Urinary bladder (tissue), 4 donors: Measurements from ENCODE around the gene FHOD1. TPM values are rescaled to one million over a fixed set of nuclear protein-coding genes. Genes with fewer than 3 reads are reported as not detected.

ENCODE experiments used
- DNase-seq: peaks from one replicate; pipeline ENCODE4 v3.0.0-alpha.2; 2015; ENCODE audit errors: extremely low spot score
- H3K27ac ChIP-seq: one replicate; pipeline ENCODE4 v1.5.1; 2013; ENCODE audit warnings: low read depth, mild to moderate bottlenecking, moderate library complexity
- H3K36me3 ChIP-seq: one replicate; pipeline ENCODE4 v1.6.1; 2013; ENCODE audit warnings: mild to moderate bottlenecking, moderate library complexity; ENCODE audit not compliant: insufficient read depth
- H3K4me1 ChIP-seq: one replicate; pipeline ENCODE4 v1.6.1; 2013; ENCODE audit warnings: mild to moderate bottlenecking, moderate library complexity; ENCODE audit not compliant: insufficient read depth
- H3K4me3 ChIP-seq: one replicate; pipeline ENCODE4 v1.5.1; 2013; ENCODE audit warnings: low read depth, low read length
- WGBS: extraction: QIAGEN DNeasy Blood & Tissue Kit; methylation state at CpG from one replicate; pipeline ENCODE4 v1.1.7; 2013; 5-methylcytosine and 5-hydroxymethylcytosine counted together
- polyA plus RNA-seq: library from polyadenylated mRNA; stranded (reverse); fragments of 200-250 nt; gene quantifications from one replicate; pipeline ENCODE4 v1.2.3, GENCODE V29; 2013
- total RNA-seq: library from RNA; depleted of rRNA; stranded (reverse); fragments of >200 nt; gene quantifications from one replicate; pipeline ENCODE4 v1.2.3, GENCODE V29; 2014
- donor health status: healthy with polysubstance abuse.
- donor health status: healthy.

FHOD1 gene
- total RNA-seq (7.5 TPM), polyA plus RNA-seq (16.4 TPM)

DNA sequence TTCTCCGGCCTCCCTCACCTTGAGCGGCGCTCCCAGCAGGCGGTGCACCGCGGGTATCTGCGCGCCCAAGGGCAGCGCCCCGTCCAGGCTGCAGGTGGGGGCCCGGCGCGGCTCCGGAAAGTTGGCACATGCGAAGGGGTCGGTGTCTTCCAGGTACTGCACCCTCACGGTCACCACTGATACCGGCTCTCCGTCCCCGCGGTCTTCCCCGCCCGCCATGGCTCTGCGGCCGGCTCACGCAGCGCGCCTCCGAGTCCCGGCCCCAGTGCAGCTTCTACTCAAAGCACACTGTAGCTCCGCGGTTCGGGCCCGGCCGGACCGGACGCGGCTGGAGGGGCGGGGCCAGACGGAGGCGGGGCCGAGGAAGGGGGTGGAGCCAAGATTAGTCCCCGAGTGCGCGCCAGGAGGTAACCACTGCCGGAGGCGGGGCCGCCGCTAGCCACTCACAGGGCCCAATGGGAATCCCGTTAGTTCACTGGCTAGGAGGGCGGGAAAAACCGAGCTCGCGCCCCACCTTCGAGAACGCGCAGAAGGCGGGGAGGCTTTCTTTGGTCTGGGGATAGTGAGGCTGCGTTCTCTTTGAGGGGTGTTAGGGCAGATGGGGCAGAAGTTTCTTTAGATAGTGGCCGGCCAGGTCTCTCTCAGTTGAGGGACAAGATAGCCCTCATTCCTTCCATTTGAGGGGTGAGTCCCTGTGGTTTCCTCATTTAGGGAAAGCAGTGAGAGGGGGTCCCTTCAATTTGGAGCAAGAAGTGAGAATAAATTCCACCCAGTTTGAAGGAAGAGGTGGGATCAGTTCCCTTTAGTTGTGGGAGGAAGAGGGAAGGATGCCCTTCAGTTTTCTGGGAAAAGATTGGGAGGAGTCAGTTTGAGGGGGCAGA, at the start of gene FHOD1:
Gene FHOD1, minus strand, starts transcription at position 290 of the 881 bp plus-strand sequence. Its CDS starts 71 bp downstream, at position 219.
- peak within 1 kb of the TSS; percentile 66 for H3K27ac ChIP-seq
- under 1% methylated on average over 60 of the region's 60 CpGs for WGBS
- H3K4me3 ChIP-seq = peak within 1 kb of the TSS; percentile 69
- H3K36me3 ChIP-seq = no peaks in the 10 kb centered on the region
- no peaks in the 10 kb centered on the region for H3K4me1 ChIP-seq
- peak; percentile 76 for DNase-seq

DNA sequence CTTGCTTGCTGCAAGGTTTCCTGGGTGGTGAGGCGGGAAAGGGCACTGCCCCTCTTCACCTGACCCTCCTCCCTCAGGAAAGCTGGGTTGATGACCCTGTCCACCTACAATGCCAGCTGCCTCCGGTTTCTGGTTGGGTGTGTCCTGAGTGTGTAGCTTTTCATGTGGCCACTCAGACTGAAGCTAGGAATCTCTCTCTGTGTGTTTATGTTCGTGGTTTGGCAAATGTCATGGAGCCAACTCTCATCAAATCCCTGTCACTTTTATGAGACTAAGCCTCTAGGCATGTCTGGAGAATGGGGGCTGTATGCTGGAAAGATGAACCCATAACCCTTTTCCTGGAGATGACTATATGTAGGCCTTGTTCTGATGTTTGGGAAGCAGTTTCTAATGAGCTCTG, 49.1 kb upstream of the FHOD1 start:
- Histone ChIP-seq H3K27ac (no peak overlapping the region), H3K4me1 (no peaks in the 10 kb centered on the region), H3K36me3 (no peaks in the 10 kb centered on the region), H3K4me3 (no peak overlapping the region)
- WGBS = 35% methylated on average over 3 of the region's 3 CpGs
- DNase-seq = no peak

DNA sequence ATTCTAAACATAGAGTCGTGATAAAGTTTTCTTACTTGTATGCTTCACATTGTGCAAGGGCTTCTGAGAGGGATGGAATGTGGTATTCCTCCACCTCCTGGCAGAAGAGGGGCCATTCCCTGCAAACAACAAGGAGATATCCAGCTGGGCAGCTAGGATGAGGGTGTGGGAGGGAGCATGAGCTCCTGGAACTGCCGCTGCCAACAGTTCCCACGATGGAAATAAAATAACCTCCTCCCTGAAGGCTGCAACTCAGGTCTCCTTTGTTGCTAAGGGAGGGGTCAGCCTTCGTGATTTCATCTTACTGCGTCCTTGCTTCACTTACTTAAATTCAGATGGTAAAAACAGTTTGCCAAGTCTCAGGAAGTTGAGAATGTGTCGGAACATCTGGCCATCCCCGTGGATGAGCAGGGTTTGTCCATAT, 47.7 kb upstream of the FHOD1 start:
- WGBS = 43% methylated on average over 7 of the region's 7 CpGs
- no peaks in the 10 kb centered on the region for H3K36me3 ChIP-seq
- no peak overlapping the region for H3K27ac ChIP-seq

DNA sequence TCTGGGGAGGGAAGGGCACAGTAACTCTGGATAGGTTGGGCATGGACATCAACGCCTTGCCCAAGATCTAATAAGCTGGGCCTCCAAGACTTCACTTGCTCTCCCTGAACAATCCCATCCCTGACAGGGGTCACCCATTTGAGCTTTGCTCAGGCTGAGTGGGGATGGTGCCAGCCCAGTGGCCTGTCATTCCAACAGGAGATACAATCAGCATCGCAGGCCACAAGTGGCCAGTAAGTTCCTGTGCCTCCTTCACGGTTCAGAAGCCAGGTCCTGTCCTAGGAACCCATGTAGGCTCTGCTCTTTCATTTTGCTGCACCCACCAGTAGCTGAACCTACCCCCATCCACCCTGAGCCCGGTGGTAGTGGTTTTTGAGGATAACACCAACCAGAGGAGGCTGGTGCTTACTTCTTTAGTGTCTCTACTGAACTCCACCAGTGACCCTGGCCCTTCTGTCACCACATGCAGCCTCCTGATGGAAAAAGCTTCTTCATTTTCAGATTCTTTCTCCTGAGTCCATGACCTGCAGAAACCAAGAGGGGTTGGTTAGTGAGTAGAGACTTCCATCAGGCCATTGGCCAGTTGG, 47.0 kb upstream of the FHOD1 start:
- no peaks in the 10 kb centered on the region for H3K4me1 ChIP-seq
- H3K27ac ChIP-seq = no peak overlapping the region
- 93% methylated on average over 4 of the region's 4 CpGs for WGBS
- no peak overlapping the region for H3K4me3 ChIP-seq
- H3K36me3 ChIP-seq = no peaks in the 10 kb centered on the region
- no peak for DNase-seq

More for the DNA sequence above, 47.7 kb upstream of the FHOD1 start:
- no peaks in the 10 kb centered on the region for H3K4me1 ChIP-seq
- no peak overlapping the region for H3K4me3 ChIP-seq
- DNase-seq = no peak

DNA sequence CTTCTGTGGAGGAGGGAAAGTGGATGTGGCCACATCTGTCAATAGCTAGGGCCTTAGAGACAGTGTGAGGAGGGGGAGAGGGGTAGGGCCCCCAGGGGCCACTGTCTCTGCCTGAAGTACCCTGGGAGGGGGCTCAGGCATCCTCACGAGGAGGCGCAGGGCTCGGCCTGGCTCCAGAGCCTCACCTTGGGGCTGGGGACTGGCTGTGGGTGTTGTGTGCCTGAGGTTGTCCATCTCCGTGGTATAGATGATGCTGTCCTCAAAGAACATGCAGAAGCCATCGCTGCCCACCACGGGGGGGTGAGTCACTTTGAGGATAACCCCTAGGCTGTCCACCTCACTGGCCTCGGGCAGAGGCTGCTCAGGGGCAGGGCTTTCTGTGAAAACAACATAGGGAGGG, 44.2 kb upstream of the FHOD1 start:
- H3K27ac ChIP-seq = no peak overlapping the region
- no peaks in the 10 kb centered on the region for H3K4me1 ChIP-seq
- 91% methylated on average over 7 of the region's 7 CpGs for WGBS
- no peak for DNase-seq
- no peak overlapping the region for H3K4me3 ChIP-seq
- no peaks in the 10 kb centered on the region for H3K36me3 ChIP-seq

DNA sequence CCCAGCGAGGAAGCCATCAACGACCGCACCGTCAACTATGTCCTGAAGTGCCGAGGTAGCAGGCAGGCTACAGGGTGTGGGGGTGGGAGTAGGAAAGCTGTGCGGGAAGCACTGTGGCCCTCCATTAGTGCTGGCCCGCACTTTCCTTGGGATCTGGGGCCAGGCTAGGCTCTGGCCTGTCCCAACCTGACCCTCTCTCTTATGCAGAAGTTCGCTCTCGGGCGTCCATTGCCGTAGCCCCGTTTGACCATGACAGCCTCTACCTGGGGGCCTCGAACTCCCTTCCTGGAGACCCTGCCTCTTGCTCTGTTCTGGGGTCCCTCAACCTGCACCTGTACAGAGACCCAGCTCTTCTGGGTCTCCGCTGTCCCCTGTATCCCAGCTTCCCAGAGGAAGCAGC, 40.7 kb upstream of the FHOD1 start:
- DNase-seq = no peak
- no peaks in the 10 kb centered on the region for H3K36me3 ChIP-seq
- H3K27ac ChIP-seq = no peak overlapping the region
- 94% methylated on average over 14 of the region's 14 CpGs for WGBS
- no peaks in the 10 kb centered on the region for H3K4me1 ChIP-seq
- no peak overlapping the region for H3K4me3 ChIP-seq

DNA sequence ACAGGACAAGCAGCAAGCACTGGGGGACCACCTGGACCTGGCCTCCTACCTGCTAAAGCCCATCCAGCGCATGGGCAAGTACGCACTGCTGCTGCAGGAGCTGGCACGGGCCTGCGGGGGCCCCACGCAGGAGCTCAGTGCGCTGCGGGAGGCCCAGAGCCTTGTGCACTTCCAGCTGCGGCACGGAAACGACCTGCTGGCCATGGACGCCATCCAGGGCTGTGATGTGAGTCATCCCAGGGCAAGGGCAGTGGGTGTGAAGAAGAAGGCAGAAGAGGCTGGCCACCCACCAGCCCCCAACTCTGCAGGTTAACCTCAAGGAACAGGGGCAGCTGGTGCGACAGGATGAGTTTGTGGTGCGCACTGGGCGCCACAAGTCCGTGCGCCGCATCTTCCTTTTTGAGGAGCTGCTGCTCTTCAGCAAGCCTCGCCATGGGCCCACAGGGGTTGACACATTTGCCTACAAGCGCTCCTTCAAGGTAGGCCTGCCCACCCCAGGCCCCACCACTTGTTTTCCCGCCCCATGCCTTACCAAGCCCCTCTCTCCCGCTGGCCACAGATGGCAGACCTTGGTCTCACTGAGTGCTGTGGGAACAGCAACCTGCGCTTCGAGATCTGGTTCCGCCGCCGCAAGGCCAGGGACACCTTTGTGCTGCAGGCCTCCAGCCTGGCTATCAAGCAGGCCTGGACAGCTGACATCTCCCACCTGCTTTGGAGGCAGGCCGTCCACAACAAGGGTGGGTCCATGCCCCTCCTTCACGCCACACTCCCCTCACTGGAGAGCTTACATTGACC, 39.4 kb upstream of the FHOD1 start:
- no peak for DNase-seq
- Histone ChIP-seq H3K4me3 (no peak overlapping the region), H3K36me3 (no peaks in the 10 kb centered on the region), H3K27ac (no peak overlapping the region), H3K4me1 (no peaks in the 10 kb centered on the region)
- WGBS = 92% methylated on average over 28 of the region's 28 CpGs

DNA sequence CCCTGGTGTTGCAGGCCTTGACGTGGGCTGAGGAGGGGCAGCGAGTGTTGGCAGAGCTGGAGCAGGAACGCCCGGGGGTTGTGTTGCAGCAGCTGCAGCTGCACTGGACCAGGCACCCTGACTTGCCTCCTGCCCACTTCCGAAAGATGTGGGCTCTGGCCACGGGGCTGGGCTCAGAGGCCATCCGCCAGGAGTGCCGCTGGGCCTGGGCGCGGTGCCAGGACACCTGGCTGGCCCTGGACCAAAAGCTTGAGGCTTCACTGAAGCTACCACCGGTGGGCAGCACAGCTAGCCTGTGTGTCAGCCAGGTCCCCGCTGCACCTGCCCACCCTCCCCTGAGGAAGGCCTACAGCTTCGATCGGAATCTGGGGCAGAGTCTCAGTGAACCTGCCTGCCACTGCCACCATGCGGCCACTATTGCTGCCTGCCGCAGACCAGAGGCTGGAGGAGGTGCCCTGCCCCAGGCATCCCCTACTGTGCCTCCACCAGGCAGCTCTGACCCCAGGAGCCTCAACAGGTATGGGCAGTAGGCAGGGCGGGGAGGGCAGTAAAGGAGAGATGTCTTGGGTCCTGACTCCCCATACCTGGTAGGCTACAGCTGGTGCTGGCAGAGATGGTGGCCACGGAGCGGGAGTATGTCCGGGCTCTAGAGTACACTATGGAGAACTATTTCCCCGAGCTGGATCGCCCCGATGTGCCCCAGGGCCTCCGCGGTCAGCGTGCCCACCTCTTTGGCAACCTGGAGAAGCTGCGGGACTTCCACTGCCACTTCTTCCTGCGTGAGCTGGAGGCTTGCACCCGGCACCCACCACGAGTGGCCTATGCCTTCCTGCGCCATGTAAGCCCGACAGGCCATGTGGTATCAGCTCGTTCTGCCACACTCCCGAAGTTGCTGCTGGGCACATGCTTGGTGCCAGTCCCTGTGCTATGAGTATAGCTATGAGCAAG, 37.7 kb upstream of the FHOD1 start:
- no peak overlapping the region for H3K27ac ChIP-seq
- H3K4me1 ChIP-seq = no peaks in the 10 kb centered on the region
- DNase-seq = no peak
- H3K4me3 ChIP-seq = no peak overlapping the region
- H3K36me3 ChIP-seq = no peaks in the 10 kb centered on the region
- 76% methylated on average over 34 of the region's 34 CpGs for WGBS

DNA sequence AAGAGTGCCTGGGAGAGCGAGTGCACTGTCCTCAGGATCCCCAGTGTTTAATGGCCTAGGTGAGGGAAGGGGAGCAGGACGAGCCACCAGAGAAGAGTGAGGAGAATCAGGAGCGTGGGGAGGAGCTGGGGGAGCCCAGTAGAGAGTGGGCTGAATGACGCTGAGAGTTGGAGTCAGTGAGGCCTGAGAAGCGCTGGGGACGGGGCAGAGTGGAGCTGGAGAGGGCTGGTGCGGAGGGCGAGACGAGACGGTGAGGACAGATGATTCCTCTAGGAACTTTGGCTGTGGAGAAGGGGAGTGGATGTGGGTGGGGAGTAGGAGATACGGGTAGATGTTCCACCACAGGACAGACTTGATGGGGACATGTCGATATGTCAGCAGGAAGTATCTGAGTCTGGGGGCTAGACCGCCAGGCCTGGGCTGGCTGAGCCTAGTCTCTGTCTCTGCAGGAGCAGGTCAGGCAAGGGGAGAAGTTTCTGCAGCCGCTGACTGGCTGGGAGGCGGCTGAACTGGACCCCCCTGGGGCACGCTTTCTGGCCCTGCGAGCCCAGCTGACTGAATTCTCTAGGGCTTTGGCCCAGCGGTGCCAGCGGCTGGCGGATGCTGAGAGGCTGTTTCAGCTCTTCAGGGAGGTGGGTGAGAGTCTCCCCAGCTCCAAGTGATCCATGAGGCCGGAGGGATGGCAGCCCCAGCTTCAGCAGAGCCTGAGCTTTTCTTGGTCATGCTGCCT, 36.7 kb upstream of the FHOD1 start:
- Histone ChIP-seq H3K4me3 (no peak overlapping the region), H3K27ac (no peak overlapping the region), H3K4me1 (no peaks in the 10 kb centered on the region), H3K36me3 (no peaks in the 10 kb centered on the region)
- 94% methylated on average over 21 of the region's 21 CpGs for WGBS
- DNase-seq = no peak

DNA sequence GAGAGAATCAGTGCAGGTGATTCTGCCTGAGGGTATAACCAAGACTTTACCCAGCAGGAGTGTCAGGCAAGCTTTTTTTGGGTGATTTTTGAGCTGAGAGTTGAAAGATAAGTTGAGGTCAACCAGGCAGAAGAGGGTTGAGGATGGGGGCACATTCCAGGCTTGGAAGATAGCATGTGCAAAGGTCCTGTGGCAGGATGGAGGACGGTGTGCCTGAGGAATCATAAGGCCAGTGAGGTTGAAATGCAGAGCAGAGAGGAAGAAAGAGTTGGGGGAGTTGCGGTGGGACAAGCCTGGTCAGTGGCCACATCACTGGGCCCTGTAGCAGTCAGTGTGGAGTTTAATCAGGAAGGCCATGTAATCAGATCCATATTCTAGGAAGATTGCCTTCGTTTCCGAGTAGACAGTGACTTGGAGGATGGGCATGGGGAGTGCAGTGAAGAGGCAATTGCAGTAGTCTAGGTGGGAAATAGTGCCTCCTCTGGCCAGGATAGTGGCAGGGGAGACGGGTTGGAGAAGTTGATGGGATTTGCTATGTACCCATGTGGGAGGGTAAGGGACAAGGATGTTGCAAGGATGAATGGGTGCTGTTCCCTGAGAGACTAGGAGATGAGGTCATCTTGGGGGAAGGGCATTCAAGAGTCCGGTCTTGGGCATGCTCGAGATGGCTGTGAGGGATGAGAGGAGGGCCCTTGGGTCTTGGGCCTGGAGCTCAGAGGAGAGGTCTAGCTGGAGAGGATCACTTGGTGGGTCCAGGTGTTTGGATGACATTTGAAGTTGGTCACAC, 36.0 kb upstream of the FHOD1 start:
- no peak overlapping the region for H3K4me3 ChIP-seq
- no peak for DNase-seq
- H3K36me3 ChIP-seq = no peaks in the 10 kb centered on the region
- 90% methylated on average over 7 of the region's 7 CpGs for WGBS
- no peak overlapping the region for H3K27ac ChIP-seq
- H3K4me1 ChIP-seq = no peaks in the 10 kb centered on the region

DNA sequence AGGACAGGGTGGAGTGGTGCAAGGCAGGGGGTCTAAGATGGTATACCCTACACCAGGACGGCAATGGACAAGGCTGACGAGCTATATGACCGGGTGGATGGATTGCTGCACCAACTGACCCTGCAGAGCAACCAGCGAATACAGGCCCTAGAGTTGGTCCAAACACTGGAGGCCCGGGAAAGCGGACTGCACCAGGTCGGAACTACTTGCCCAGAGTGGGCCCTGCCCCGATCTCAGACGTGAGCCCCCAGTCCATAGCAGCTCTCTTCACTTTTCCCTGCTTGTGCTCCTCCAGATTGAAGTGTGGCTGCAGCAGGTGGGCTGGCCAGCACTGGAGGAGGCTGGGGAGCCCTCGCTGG, 35.1 kb upstream of the FHOD1 start:
- Histone ChIP-seq H3K4me3 (no peak overlapping the region), H3K27ac (no peak overlapping the region), H3K4me1 (no peaks in the 10 kb centered on the region), H3K36me3 (no peaks in the 10 kb centered on the region)
- no peak for DNase-seq
- WGBS = 97% methylated on average over 10 of the region's 10 CpGs
